GM13976 (cell line): ENCODE measurements around the gene CHST12.

ENCODE experiments used
- DNase-seq: peaks from one replicate; pipeline ENCODE4 v3.0.0; 2012; ENCODE audit warnings: low spot score
- in situ Hi-C: fragments of 300-500 bp; cut with MboI; formaldehyde crosslinking; loops from one replicate; pipeline ENCODE4 v1.12.0; 2022; ENCODE audit warnings: low sequenced_read_pairs, mixed read lengths, inconsistent platforms; ENCODE audit not compliant: unreplicated experiment
- TF ChIP-seq, protein P1 (sequence below): IDR thresholded peaks from 2 replicates; pipeline ENCODE4 v1.5.1; 2012; ENCODE audit warnings: borderline replicate concordance, mild to moderate bottlenecking; ENCODE audit not compliant: insufficient read depth; ENCODE audit errors: extremely low read depth, missing control alignments, control extremely low read depth

The CHST12 gene

DNA sequence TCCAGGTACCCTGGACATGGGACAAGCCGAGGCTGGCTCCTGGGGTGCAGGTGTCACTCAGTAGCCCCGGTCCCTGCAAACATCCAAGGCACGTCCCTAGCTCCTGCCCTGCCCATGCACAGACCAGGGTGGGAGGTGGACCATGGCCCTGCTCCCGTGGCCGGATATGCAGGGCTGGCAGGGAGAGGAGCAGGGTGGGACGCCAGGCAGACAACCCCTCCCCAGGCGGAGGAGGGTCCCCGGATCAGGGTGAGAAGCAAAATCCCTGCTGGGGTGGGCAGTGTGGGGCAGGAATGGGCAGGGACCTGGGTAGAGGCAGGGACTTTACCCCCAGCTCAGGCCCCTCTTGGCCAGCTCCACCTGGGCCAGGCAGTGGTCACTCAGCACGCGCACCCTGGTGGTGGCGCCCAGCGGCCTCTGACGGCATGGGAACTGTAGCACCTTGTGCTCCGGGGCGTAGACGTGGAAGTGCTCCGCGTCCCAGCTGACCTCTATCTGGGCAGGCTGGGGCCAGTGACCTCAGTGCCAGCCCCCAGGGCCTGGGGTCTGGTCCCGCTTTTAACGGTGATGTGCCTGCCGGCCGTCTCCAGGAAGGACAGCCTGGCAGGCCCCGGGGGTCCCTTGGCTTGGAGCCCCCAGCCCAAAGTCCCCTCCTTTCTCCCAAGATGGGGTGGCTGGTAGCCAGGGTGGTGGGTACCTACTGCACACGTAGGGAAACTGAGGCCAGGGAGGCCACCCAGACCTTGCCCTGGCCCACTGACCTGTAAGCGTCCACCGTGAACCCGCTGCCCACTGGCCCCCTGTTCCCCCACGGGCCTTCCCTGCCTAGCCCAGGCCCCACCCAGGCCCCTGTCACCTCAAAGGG, 71.6 kb downstream of the CHST12 start:
- DNase-seq = no peak
- in situ Hi-C loops = no loop called here
- TF ChIP-seq, protein P1, sequence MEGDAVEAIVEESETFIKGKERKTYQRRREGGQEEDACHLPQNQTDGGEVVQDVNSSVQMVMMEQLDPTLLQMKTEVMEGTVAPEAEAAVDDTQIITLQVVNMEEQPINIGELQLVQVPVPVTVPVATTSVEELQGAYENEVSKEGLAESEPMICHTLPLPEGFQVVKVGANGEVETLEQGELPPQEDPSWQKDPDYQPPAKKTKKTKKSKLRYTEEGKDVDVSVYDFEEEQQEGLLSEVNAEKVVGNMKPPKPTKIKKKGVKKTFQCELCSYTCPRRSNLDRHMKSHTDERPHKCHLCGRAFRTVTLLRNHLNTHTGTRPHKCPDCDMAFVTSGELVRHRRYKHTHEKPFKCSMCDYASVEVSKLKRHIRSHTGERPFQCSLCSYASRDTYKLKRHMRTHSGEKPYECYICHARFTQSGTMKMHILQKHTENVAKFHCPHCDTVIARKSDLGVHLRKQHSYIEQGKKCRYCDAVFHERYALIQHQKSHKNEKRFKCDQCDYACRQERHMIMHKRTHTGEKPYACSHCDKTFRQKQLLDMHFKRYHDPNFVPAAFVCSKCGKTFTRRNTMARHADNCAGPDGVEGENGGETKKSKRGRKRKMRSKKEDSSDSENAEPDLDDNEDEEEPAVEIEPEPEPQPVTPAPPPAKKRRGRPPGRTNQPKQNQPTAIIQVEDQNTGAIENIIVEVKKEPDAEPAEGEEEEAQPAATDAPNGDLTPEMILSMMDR = no peak

- in situ Hi-C loops = no loop called here
- DNase-seq = no peak
- TF ChIP-seq, protein P1 = no peak
These were observed 72.2 kb downstream of the CHST12 start for GRCh38 chr7:2475678-2476015.

GRCh38 chr7:2476298-2476697, 72.9 kb downstream of the CHST12 start, which contains the start of gene GRIFIN:
GRIFIN (minus strand) TSS chr7:2476398; CDS start chr7:2476383, 15 bp downstream.
- TF ChIP-seq, protein P1 = no peak
- in situ Hi-C loops = no loop called here
- DNase-seq = no peak

GRCh38 chr7:2476776-2477446, 73.5 kb downstream of the CHST12 start:
- in situ Hi-C loops = no loop called here
- DNase-seq = no peak
- TF ChIP-seq, protein P1 = no peak

DNA sequence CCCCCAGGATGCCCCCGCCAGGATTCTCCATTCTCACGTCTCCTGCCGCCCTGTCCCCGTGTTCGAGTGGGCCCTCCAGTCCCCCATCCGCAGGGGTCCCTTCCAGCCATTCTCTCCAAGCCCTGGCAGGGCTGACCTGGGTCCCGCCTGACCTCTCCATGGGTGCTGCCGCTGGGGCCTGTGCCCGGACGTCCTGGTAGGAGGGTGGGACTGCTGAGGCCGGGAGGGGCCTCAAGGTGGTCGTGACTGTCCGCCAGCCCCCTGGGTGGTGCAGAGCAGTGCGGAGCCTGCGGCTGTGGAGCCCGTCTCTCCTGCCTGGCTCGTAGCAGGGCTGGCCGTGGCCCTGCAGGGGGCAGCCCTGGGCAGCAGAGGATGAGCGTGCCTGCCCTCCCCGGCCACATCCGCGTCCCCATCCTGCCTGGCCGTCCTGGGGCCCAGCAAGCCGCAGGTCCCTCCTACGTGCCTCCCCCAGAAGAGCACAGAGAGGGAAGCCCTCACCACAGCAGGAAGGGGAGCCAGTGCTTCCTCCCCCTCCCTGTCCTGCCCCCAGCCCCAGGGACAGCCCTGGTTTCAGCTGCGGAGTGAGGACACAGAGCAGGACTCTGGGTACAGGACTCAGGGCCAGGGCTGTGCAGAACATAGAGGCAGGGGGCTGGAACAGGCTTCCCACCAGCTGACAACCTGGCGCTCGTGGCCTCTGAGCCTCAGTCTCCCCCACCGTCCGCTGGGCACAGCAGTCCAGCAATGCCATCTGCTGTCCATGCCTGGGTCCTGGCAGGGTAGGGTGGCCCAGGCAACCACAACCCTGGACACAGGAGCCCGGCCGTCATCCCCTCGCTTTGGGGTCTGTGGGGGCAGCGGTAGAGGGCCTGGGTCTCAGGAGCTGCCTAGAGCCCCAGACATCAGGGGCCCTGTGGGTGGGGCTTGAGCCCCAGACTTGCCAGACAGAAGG, 74.3 kb downstream of the CHST12 start:
- TF ChIP-seq, protein P1 = peak; percentile 79
- in situ Hi-C loops = no loop called here
- DNase-seq = peak; percentile 91

DNA sequence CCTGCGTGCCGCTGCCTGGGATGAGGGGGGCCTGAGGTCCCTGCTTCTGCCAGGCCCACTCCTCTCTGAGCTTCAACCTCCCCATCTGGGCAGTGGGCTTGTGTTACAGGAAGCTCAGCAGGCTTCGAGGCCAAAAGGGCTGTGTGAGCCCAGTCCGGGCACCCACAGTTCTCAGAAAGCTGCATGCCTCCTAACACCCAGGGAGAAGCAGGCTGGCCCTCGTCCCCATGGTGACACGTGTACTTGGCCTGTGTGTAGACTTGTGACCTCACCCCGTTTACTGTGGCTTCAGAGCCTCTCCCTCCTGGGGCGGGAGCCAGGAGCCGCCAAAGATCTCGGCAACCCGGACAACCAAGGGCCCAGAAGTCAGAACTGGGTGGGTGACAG, 75.0 kb downstream of the CHST12 start:
- DNase-seq = no peak
- TF ChIP-seq, protein P1 = no peak
- in situ Hi-C loops = no loop called here
